ENCODE data around the gene C6orf132.

Gene C6orf132

GRCh38 chr6:42135161-42135560 lies 7.3 kb downstream of the C6orf132 start:
- no peak for DNase-seq

GRCh38 chr6:42133926-42134325 lies 8.5 kb downstream of the C6orf132 start:
- no peak for DNase-seq

- no peak for DNase-seq
Measured at GRCh38 chr6:42131531-42131930, 10.9 kb downstream of the C6orf132 start.

- no peak for DNase-seq
Measured at GRCh38 chr6:42129360-42129676, 13.1 kb downstream of the C6orf132 start.

GRCh38 chr6:42128460-42129359 lies 13.7 kb downstream of the C6orf132 start:
- no peak for DNase-seq

- DNase-seq: no peak
Measured at GRCh38 chr6:42125663-42126062, 16.8 kb downstream of the C6orf132 start.

GRCh38 chr6:42125231-42125630 lies 17.2 kb downstream of the C6orf132 start:
- no peak for DNase-seq

GRCh38 chr6:42124223-42124836 lies 18.1 kb downstream of the C6orf132 start:
- no peak for DNase-seq

GRCh38 chr6:42123379-42124103 lies 18.9 kb downstream of the C6orf132 start:
- DNase-seq: no peak

GRCh38 chr6:42120895-42121865 lies 21.2 kb downstream of the C6orf132 start:
- no peak for DNase-seq

- DNase-seq: no peak
Measured at GRCh38 chr6:42118162-42119001, 24.0 kb downstream of the C6orf132 start.

- no peak for DNase-seq
Measured at GRCh38 chr6:42117843-42118161, 24.6 kb downstream of the C6orf132 start.

- no peak for DNase-seq
Measured at GRCh38 chr6:42113936-42114636, 28.3 kb downstream of the C6orf132 start.

GRCh38 chr6:42112351-42112750 lies 30.1 kb downstream of the C6orf132 start:
- DNase-seq: no peak

- DNase-seq: no peak
Measured at GRCh38 chr6:42110683-42111082, 31.7 kb downstream of the C6orf132 start.

GRCh38 chr6:42108071-42108470 lies 34.3 kb downstream of the C6orf132 start:
- DNase-seq: no peak

- DNase-seq: no peak
Measured at GRCh38 chr6:42106112-42107023, 36.1 kb downstream of the C6orf132 start.

GRCh38 chr6:42105709-42106108 lies 36.7 kb downstream of the C6orf132 start:
- DNase-seq: no peak

GRCh38 chr6:42105156-42105648 lies 37.2 kb downstream of the C6orf132 start:
- DNase-seq: no peak

GRCh38 chr6:42104804-42105125 lies 37.7 kb downstream of the C6orf132 start:
- DNase-seq: no peak
